OCI-LY3 (cell line): ENCODE measurements around the gene VASN.

ENCODE experiments used
- EZH2phosphoT487 ChIP-seq: fragments of 200-600 bp; shearing (Covaris generic); IDR thresholded peaks from 2 replicates; pipeline ENCODE4 v1.6.1; 2018; ENCODE audit warnings: antibody characterized with exemption, mixed run types, low read depth
- TF ChIP-seq, protein P1 (sequence below): fragments of 200-600, 300-600 bp; sonication (generic); IDR thresholded peaks from 2 replicates; pipeline ENCODE4 v1.5.1; 2014; ENCODE audit warnings: antibody characterized with exemption, low read length, low read depth

DNA sequence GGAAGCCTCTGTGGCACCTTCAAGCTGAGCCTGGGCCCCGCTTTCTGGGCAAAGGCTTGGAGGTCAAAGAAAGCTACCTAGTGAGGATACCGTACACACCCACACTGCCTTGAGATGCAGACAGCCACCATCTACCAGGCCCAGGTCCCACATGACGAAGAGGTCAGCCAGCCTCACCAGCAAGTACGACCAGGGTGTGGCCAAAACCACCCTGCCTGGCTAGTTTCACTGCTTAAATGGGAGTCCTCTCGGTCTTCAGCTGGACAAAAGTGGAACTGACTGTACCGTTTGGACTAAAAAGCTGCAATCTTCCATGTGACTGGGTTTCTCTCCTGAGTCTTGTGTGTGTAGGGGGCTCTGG lies 21.6 kb downstream of the VASN start:
- TF ChIP-seq, protein P1, sequence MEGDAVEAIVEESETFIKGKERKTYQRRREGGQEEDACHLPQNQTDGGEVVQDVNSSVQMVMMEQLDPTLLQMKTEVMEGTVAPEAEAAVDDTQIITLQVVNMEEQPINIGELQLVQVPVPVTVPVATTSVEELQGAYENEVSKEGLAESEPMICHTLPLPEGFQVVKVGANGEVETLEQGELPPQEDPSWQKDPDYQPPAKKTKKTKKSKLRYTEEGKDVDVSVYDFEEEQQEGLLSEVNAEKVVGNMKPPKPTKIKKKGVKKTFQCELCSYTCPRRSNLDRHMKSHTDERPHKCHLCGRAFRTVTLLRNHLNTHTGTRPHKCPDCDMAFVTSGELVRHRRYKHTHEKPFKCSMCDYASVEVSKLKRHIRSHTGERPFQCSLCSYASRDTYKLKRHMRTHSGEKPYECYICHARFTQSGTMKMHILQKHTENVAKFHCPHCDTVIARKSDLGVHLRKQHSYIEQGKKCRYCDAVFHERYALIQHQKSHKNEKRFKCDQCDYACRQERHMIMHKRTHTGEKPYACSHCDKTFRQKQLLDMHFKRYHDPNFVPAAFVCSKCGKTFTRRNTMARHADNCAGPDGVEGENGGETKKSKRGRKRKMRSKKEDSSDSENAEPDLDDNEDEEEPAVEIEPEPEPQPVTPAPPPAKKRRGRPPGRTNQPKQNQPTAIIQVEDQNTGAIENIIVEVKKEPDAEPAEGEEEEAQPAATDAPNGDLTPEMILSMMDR = no peak
- no peak for TF ChIP-seq EZH2phosphoT487
